Peyer's patch (tissue), 4 donors: ENCODE data around the gene GRID2. TPM values are rescaled to one million over a fixed set of nuclear protein-coding genes. Genes with fewer than 3 reads are reported as not detected.

ENCODE experiments used
- DNase-seq, 3 donors: peaks; one replicate each; pipeline ENCODE4 v3.0.0-alpha.2; 2017 to 2019
- H3K27ac ChIP-seq, 4 donors: fragments of 200-600 bp; sonication (generic); one replicate each; pipeline ENCODE4 v1.5.1; 2016 to 2019
- H3K27me3 ChIP-seq, 2 donors: fragments of 200-600 bp; sonication (generic); one replicate each; pipeline ENCODE4 v1.5.1; 2019
- H3K36me3 ChIP-seq, 3 donors: fragments of 200-600 bp; sonication (generic); one replicate each; pipeline ENCODE4 v1.5.1; 2016 to 2019
- H3K4me1 ChIP-seq, 4 donors: fragments of 200-600 bp; sonication (generic); one replicate each; pipeline ENCODE4 v1.5.1; 2016 to 2019
- H3K4me3 ChIP-seq, 4 donors: fragments of 200-600 bp; sonication (generic); 1 replicate in 3 of 4; 2 replicates in 1 of 4; pipeline ENCODE4 v1.5.1; 2016 to 2019; ENCODE audit warnings: mild to moderate bottlenecking in 1 of 4
- H3K9me3 ChIP-seq, 4 donors: fragments of 200-600 bp; sonication (generic); one replicate each; pipeline ENCODE4 v1.5.1; 2016 to 2019; ENCODE audit warnings: mild to moderate bottlenecking in 1 of 4
- POLR2A ChIP-seq, 2 donors: fragments of 450-650 bp; IDR thresholded peaks; one replicate each; pipeline ENCODE4 v1.5.1; 2017; ENCODE audit warnings: antibody characterized with exemption in 2 of 2, mild to moderate bottlenecking in 2 of 2, moderate library complexity in 2 of 2
- total RNA-seq, 4 donors: library from RNA; depleted of rRNA; stranded (reverse); fragments of >200 nt; gene quantifications; one replicate each; pipeline ENCODE4 v1.1.0, GENCODE V29; 2016
- TF ChIP-seq, protein P1 (sequence below), 6 experiments: fragments of 450-650 bp in 4 of 6; fragments of 200-600 bp in 2 of 6; sonication (generic) in 1 of 6; IDR thresholded peaks; one replicate each; pipeline ENCODE4 v1.5.1; 2017 to 2019; ENCODE audit warnings: antibody characterized with exemption in 6 of 6, mild to moderate bottlenecking in 3 of 6, moderate library complexity in 1 of 6

The GRID2 gene
- total RNA-seq, 4 donors from 2014 or later, result 0.54 TPM; not detected in 3

DNA sequence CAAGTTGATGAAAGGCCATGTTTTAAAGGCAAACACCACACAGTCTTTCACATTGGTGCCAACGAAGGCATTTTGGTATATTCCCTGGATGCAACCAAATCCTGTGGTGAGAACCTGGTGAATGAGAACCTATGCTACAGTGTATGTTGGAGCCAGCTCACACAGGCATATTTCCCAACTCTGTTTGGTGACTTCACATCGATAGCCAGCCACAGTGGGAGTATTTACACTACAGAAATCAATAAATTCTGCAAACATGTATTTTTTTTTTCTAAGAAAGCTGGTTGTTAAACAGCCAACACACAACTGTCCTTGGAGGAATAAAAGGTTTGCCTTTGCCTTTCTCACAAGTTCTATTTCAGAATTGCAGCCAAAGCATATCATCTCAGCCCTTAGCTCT lies 691.0 kb downstream of the GRID2 start:
- H3K36me3 ChIP-seq, result no peaks in the 10 kb centered on the region
- H3K4me3 ChIP-seq, result no peak overlapping the region
- no peaks in the 10 kb centered on the region for H3K27me3 ChIP-seq
- no peak overlapping the region for H3K27ac ChIP-seq
- no peak for DNase-seq
- H3K9me3 ChIP-seq, result no peaks in the 10 kb centered on the region
- no peaks in the 10 kb centered on the region for H3K4me1 ChIP-seq
- no peak for TF ChIP-seq POLR2A (IDR thresholded peaks at IDR 0.05)
- TF ChIP-seq, protein P1, sequence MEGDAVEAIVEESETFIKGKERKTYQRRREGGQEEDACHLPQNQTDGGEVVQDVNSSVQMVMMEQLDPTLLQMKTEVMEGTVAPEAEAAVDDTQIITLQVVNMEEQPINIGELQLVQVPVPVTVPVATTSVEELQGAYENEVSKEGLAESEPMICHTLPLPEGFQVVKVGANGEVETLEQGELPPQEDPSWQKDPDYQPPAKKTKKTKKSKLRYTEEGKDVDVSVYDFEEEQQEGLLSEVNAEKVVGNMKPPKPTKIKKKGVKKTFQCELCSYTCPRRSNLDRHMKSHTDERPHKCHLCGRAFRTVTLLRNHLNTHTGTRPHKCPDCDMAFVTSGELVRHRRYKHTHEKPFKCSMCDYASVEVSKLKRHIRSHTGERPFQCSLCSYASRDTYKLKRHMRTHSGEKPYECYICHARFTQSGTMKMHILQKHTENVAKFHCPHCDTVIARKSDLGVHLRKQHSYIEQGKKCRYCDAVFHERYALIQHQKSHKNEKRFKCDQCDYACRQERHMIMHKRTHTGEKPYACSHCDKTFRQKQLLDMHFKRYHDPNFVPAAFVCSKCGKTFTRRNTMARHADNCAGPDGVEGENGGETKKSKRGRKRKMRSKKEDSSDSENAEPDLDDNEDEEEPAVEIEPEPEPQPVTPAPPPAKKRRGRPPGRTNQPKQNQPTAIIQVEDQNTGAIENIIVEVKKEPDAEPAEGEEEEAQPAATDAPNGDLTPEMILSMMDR (IDR thresholded peaks at IDR 0.05), result no peak

DNA sequence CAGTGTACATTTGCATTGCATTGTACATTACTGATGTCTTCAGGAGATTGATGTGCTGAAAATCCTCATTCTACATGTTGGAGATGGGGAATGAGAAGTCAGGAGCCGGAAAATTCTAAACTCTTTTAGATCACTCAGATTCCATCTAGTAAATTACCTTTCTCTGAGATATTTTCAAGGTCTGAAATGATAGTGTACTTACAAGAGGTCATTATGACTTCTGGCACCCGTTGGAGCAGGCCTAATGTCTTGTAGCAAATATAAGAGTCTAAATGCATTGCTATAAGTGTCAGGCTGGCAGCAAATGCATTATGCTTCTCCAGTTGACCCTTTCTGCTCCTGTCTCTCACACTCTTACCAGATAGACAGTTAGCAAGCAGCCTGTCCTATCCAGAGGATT lies 692.8 kb downstream of the GRID2 start:
- TF ChIP-seq, protein P1 (IDR thresholded peaks at IDR 0.05), result no peak
- TF ChIP-seq POLR2A (IDR thresholded peaks at IDR 0.05), result no peak
- no peak overlapping the region for H3K27ac ChIP-seq
- no peak overlapping the region for H3K4me3 ChIP-seq
- no peaks in the 10 kb centered on the region for H3K27me3 ChIP-seq
- no peak for DNase-seq
- no peaks in the 10 kb centered on the region for H3K9me3 ChIP-seq
- H3K36me3 ChIP-seq, result no peaks in the 10 kb centered on the region
- no peaks in the 10 kb centered on the region for H3K4me1 ChIP-seq

DNA sequence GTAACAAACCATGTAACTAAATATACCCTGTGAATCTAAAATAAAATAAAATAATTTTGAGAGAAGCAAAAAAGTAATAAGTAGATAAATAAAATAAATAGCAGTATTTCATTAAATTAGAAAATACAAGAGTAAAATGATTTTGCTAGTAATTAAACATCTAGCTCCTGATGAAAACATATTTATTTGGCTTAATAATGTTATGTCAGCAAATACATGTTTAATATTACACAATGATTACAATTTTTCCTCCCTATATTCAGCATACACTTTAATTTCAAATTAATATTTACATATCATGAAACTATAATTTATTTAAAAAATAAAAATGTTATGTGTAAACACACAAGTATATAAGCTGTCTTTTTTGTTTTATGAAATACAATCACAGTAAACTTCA lies 697.1 kb downstream of the GRID2 start:
- Histone ChIP-seq H3K4me3 (no peak overlapping the region), H3K27ac (no peak overlapping the region), H3K4me1 (no peaks in the 10 kb centered on the region), H3K36me3 (no peaks in the 10 kb centered on the region), H3K9me3 (no peaks in the 10 kb centered on the region), H3K27me3 (no peaks in the 10 kb centered on the region)
- TF ChIP-seq, protein P1 (IDR thresholded peaks at IDR 0.05), result no peak
- TF ChIP-seq POLR2A (IDR thresholded peaks at IDR 0.05), result no peak
- DNase-seq, result no peak

DNA sequence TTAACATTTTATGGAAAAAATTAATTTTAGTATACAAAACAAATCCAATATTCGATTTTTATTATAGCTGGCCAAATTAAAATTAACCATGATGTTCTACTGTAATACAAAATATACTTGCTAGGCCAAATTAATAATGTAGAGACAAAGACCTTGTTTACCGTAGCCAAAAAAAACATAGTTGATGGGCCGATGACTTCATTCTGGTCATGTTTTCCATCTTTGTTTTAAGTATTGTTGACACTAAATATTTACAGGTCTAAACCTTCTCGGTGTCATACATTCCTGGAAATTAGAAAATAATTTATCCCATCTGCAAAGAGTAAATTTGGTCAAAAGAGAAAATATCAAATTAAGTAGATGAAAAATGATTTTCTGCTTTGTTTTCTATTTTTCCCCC lies 698.5 kb downstream of the GRID2 start:
- Histone ChIP-seq H3K27me3 (no peaks in the 10 kb centered on the region), H3K4me1 (no peaks in the 10 kb centered on the region), H3K9me3 (no peaks in the 10 kb centered on the region), H3K4me3 (no peak overlapping the region), H3K27ac (no peak overlapping the region), H3K36me3 (no peaks in the 10 kb centered on the region)
- TF ChIP-seq, protein P1 (IDR thresholded peaks at IDR 0.05), result no peak
- TF ChIP-seq POLR2A (IDR thresholded peaks at IDR 0.05), result no peak
- no peak for DNase-seq

DNA sequence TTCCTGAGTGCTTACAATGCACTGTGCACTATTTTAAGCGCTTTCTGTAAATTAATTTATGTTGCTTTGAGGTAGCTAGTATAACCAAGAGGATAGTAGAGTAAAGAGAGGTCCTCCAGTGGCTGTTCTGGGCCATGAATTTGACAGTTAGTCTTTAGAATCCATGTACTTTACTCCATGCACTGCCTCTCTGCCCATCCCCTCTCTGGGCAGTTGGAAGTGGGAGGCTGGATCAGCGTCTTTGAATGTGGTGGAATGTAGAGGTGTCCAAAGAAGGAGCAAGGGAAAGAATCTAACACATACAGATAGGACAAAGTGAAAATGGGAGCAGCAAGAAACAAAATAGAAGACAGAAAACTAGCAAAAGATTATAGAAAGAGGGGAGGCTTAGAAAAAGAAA lies 712.6 kb downstream of the GRID2 start:
- H3K27me3 ChIP-seq, result no peaks in the 10 kb centered on the region
- TF ChIP-seq, protein P1 (IDR thresholded peaks at IDR 0.05), result no peak
- TF ChIP-seq POLR2A (IDR thresholded peaks at IDR 0.05), result no peak
- H3K9me3 ChIP-seq, result no peaks in the 10 kb centered on the region
- H3K27ac ChIP-seq, result no peak overlapping the region
- DNase-seq, result no peak
- no peak overlapping the region for H3K4me3 ChIP-seq
- no peaks in the 10 kb centered on the region for H3K4me1 ChIP-seq
- H3K36me3 ChIP-seq, result no peaks in the 10 kb centered on the region

DNA sequence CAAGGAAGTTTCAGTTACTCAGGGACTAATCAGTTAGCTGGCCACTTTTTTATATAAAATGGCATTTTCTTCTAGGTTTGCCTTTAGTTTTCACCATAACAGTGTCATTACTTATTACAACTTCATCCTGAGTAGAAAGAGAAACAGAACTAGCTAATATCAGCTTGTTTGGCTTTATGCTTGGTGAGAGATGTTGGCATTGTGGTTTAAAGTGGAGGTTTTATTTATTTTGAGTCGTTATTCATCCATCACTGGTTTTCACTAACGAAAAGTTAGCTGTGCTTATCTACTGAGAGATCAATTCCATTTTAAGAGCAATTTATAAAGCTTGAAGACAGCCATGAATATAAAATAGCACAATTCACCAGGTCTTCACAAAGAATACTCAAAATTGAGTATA lies 714.5 kb downstream of the GRID2 start:
- no peaks in the 10 kb centered on the region for H3K36me3 ChIP-seq
- TF ChIP-seq POLR2A (IDR thresholded peaks at IDR 0.05), result no peak
- TF ChIP-seq, protein P1 (IDR thresholded peaks at IDR 0.05), result no peak
- no peaks in the 10 kb centered on the region for H3K9me3 ChIP-seq
- H3K4me3 ChIP-seq, result no peak overlapping the region
- no peaks in the 10 kb centered on the region for H3K27me3 ChIP-seq
- H3K27ac ChIP-seq, result no peak overlapping the region
- no peaks in the 10 kb centered on the region for H3K4me1 ChIP-seq
- DNase-seq, result no peak
